Thoracic aorta (tissue), 2 donors: ENCODE results near the gene NUP155. TPM values are rescaled to one million over a fixed set of nuclear protein-coding genes. Genes with fewer than 3 reads are reported as not detected.

Experiments used
- ATAC-seq: fragments of 150-250 bp; one replicate; pipeline ENCODE4 v1.8.0; 2017; ENCODE audit warnings: low read depth; ENCODE audit not compliant: insufficient number of reproducible peaks, low FRiP score
- DNase-seq: peaks from one replicate; pipeline ENCODE4 v3.0.0-alpha.2; 2020; ENCODE audit warnings: low spot score
- H3K27ac ChIP-seq, 2 donors: fragments of 200-600 bp; sonication (generic); 1 replicate in 1 of 2; 2 replicates in 1 of 2; pipeline ENCODE4 v1.5.1; 2016; ENCODE audit warnings: mild to moderate bottlenecking in 2 of 2, moderate library complexity in 2 of 2
- H3K27me3 ChIP-seq: fragments of 200-600 bp; sonication (generic); replicated peaks from 2 replicates; pipeline ENCODE4 v1.6.0; 2016; ENCODE audit warnings: mild to moderate bottlenecking; ENCODE audit not compliant: insufficient read depth
- H3K36me3 ChIP-seq: fragments of 200-600 bp; sonication (generic); one replicate; pipeline ENCODE4 v1.5.1; 2016
- H3K4me1 ChIP-seq, 2 donors: fragments of 200-600 bp; sonication (generic); 1 replicate in 1 of 2; 2 replicates in 1 of 2; pipeline versions ENCODE4 v1.5.1 to v1.6.0; 2016; ENCODE audit warnings: low read depth in 2 of 2, mild to moderate bottlenecking in 1 of 2; ENCODE audit not compliant: control insufficient read depth in 1 of 2
- H3K4me3 ChIP-seq: fragments of 200-600 bp; sonication (generic); 2 replicates; pipeline ENCODE4 v1.5.1; 2016; ENCODE audit warnings: mild to moderate bottlenecking
- H3K9me3 ChIP-seq: fragments of 200-600 bp; sonication (generic); 2 replicates; pipeline ENCODE4 v1.5.1; 2016
- total RNA-seq, 2 donors: library from RNA; depleted of rRNA; stranded (reverse); fragments of >200 nt; gene quantifications; one replicate each; pipeline versions ENCODE4 v1.1.0 to v1.2.3, GENCODE V29; 2016
- TF ChIP-seq, protein P1 (sequence below): fragments of 200-600 bp; sonication (generic); IDR thresholded peaks from one replicate; pipeline ENCODE4 v1.5.1; 2019; ENCODE audit warnings: antibody characterized with exemption

NUP155 gene
- total RNA-seq, 2 donors from 2014 or later, result 14.8 to 30.8 TPM

DNA sequence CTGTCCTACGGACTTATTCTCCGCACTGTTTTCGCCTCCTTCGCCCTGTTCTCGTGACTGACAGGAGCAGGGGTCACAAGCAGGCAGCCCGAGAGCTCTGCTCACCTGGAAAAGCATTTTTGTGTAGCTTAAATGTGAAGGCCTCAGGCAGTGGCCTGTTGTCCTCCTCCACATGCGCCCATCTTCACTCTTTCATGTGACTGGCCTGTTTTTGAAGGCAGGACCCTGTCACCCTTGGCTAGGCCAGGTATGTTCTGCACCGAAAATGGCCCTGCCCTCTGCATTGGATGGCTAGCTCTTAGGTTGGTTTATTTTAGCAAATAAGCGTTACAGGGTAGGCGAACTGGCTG lies 121.1 kb downstream of the NUP155 start:
- peaks cover 14 to 21% of the 10 kb centered on the region in 2 donors for H3K4me1 ChIP-seq
- H3K27ac ChIP-seq, result peak overlapping the region; percentile 91 to 95
- TF ChIP-seq, protein P1, sequence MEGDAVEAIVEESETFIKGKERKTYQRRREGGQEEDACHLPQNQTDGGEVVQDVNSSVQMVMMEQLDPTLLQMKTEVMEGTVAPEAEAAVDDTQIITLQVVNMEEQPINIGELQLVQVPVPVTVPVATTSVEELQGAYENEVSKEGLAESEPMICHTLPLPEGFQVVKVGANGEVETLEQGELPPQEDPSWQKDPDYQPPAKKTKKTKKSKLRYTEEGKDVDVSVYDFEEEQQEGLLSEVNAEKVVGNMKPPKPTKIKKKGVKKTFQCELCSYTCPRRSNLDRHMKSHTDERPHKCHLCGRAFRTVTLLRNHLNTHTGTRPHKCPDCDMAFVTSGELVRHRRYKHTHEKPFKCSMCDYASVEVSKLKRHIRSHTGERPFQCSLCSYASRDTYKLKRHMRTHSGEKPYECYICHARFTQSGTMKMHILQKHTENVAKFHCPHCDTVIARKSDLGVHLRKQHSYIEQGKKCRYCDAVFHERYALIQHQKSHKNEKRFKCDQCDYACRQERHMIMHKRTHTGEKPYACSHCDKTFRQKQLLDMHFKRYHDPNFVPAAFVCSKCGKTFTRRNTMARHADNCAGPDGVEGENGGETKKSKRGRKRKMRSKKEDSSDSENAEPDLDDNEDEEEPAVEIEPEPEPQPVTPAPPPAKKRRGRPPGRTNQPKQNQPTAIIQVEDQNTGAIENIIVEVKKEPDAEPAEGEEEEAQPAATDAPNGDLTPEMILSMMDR, result no peak
- no peaks in the 10 kb centered on the region for H3K27me3 ChIP-seq
- H3K9me3 ChIP-seq, result no peaks in the 10 kb centered on the region
- H3K36me3 ChIP-seq, result no peaks in the 10 kb centered on the region
- no peak for ATAC-seq
- no peak for DNase-seq
- peak overlapping the region; percentile 100 for H3K4me3 ChIP-seq

DNA sequence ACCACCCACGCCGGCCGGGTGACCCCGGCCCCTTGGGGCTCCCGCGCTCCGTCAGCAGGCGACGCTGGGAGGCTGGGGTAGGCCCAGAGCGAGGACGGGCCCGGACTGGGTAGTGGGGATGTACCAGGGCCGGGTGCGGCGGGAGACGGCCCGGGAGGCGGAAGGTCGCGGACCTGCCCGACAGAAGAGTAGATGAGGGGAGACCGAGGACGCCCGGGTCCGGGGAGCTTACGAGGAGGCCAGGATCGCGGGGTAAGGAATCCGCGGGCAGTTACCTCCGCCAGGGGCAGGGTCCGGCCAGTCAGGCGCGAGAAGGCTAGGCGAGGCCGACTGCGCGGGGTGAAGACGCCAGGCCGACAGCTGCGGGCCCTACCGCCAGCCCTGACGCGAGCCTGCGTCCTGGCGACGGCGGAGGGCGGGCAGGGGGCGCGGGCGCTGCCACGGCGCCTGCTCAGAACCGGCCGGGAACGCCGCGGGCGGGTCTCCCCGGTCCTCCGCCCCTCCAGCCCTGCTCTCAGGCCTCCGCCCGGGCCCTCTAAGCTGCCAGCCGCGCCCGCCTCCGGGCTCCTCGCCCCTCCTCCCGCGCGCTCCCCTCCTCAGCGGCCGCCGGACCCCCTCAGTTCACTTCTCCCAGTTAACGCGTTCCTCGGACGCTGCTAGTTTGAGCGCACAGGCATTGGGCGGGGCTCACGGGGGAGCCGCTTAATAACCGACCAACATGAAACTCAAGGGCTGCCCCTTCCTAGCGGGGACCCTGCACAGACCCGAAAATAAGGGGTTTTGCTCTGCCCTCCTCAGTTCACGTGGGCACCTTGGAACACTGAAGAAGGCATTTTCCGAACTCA lies 121.7 kb downstream of the NUP155 start, which contains the start of gene CPLANE1:
CPLANE1 (minus strand) TSS at position 407 of the 845 bp plus-strand sequence. CDS start 1,678 bp downstream, outside the sequence.
- ATAC-seq, result peak; percentile 69
- DNase-seq, result peak; percentile 3
- H3K27ac ChIP-seq, result peak within 1 kb of the TSS; percentile 91 to 95
- peak within 1 kb of the TSS; percentile 100 for H3K4me3 ChIP-seq
- H3K9me3 ChIP-seq, result no peaks in the 10 kb centered on the region
- TF ChIP-seq, protein P1, result no peak
- H3K36me3 ChIP-seq, result no peaks in the 10 kb centered on the region
- H3K27me3 ChIP-seq, result no peaks in the 10 kb centered on the region
- H3K4me1 ChIP-seq, result peaks cover 14 to 21% of the 10 kb centered on the region in 2 donors

DNA sequence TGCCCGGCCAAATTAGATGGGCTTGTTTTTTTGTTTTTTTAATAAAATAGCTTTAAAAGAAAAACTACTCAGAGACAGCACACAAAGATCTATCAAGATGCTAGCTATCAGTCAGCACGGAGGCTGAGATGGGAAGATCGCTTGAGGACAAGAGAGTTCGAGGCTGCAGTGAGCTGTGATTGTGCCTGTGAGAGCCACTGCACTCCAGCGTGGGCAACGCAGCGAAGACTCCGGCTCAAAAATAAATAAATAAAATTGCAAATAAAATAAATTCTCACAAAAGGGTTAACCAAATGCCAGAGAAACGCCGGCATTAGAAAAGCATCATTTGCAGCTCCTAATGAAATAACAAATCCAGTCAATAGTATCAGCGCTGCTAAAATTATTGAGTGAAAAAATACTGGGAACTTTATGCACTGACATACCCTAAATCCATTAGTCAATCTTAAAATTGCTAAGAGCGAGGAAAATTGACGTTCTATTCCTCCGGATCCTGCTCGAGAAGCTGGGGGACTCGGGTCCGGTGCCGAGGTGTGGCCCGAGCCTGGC lies 122.4 kb downstream of the NUP155 start:
- TF ChIP-seq, protein P1, result no peak

DNA sequence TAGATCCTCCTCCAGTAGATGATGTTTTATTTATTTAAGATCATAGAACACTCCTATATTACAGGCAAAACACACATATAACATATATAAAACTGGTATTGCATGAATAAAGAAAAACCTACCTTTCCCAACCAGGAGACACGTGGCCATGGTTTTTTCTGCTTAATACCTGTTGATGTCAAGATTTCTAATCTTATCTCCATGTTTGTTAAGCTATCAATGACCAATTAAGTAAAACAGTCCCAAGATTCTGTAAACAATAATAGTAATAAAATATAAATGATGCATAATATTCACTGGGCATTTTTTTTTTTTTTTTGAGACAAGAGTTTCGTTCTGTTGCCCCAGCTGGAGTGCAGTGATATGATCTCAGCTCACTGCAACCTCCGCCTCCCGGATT lies 123.4 kb downstream of the NUP155 start:
- Histone ChIP-seq H3K9me3 (no peaks in the 10 kb centered on the region), H3K36me3 (no peaks in the 10 kb centered on the region), H3K27me3 (no peaks in the 10 kb centered on the region), H3K4me1 (peaks cover 14 to 21% of the 10 kb centered on the region in 2 donors), H3K4me3 (peak overlapping the region; percentile 100), H3K27ac (no peak overlapping the region)
- ATAC-seq, result no peak
- DNase-seq, result no peak
- TF ChIP-seq, protein P1, result no peak

More for the DNA sequence above, 122.4 kb downstream of the NUP155 start:
- DNase-seq (no peak), ATAC-seq (no peak)
- Histone ChIP-seq H3K4me3 (peak overlapping the region; percentile 100), H3K27ac (peak overlapping the region; percentile 91 to 95), H3K4me1 (peaks cover 14 to 21% of the 10 kb centered on the region in 2 donors), H3K27me3 (no peaks in the 10 kb centered on the region), H3K36me3 (no peaks in the 10 kb centered on the region), H3K9me3 (no peaks in the 10 kb centered on the region)

DNA sequence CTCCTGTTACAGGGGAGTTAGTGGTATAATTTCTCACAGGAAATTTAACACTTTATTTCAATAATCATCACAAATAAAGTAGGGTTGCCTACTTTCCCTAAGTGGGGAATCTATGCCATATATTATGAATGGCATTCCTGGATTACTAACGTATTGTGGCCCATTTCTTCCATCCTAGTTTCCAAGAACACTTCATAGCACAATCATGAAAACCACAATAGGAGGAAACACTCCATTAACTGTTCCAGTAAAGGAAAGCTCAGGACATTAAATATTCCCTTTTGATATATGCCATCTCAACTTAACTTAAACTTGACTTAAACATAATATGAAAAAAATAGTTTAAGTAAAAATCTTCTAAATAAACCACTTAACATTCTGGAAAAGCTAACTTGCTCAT lies 123.9 kb downstream of the NUP155 start:
- H3K4me3 ChIP-seq, result no peak overlapping the region
- H3K9me3 ChIP-seq, result no peaks in the 10 kb centered on the region
- peaks cover 14 to 21% of the 10 kb centered on the region in 2 donors for H3K4me1 ChIP-seq
- H3K27ac ChIP-seq, result no peak overlapping the region
- TF ChIP-seq, protein P1, result no peak
- no peaks in the 10 kb centered on the region for H3K36me3 ChIP-seq
- DNase-seq (no peak), ATAC-seq (no peak)
- H3K27me3 ChIP-seq, result no peaks in the 10 kb centered on the region
